Activated T-helper 1 cell treated with anti-CD3 and anti-CD28 coated beads, Interleukin-12 subunit alpha, Interleukin-12 subunit beta, Interleukin-2, Interleukin-4 antibody, amounts not matched to agents 30 ng/mL and 10 ng/mL and 1 ng/mL, durations not matched to agents 14 hours and 24 hours and 36 hours (primary cell): ENCODE measurements around the gene FMN1. TPM values are rescaled to one million over a fixed set of nuclear protein-coding genes. Genes with fewer than 3 reads are reported as not detected.

Source experiments
- DNase-seq: peaks from one replicate; pipeline ENCODE4 v3.0.0; 2021; ENCODE audit warnings: low spot score
- H3K27ac Mint-ChIP-seq: one replicate; pipeline ENCODE4 v1.8.0; 2021; ENCODE audit warnings: mild to moderate bottlenecking, mixed read lengths
- H3K27me3 Mint-ChIP-seq: one replicate; pipeline ENCODE4 v1.8.0; 2022; ENCODE audit warnings: mild to moderate bottlenecking, moderate library complexity, mixed read lengths; ENCODE audit not compliant: insufficient read depth
- H3K36me3 Mint-ChIP-seq: one replicate; pipeline ENCODE4 v1.8.0; 2021; ENCODE audit warnings: low read depth, mixed read lengths
- H3K4me1 Mint-ChIP-seq: one replicate; pipeline ENCODE4 v1.8.0; 2021; ENCODE audit warnings: low read depth, mixed read lengths
- H3K4me3 Mint-ChIP-seq: one replicate; pipeline ENCODE4 v1.8.0; 2021; ENCODE audit warnings: mild to moderate bottlenecking, moderate library complexity, mixed read lengths
- H3K9me3 Mint-ChIP-seq: one replicate; pipeline ENCODE4 v1.8.0; 2021; ENCODE audit warnings: mixed read lengths
- intact Hi-C: fragments of 100-400 bp; cut with micrococcal nuclease; formaldehyde crosslinking; loops from one replicate; pipeline ENCODE4 v1.15.1; 2024
- total RNA-seq: library from RNA; stranded (reverse); gene quantifications from 2 replicates; pipeline ENCODE4 v1.2.3, GENCODE V29; 2022

Gene FMN1
- total RNA-seq, 1 donor from 2014 or later, result 0.03 TPM

GRCh38 chr15:33107950-33108349 is 86.6 kb downstream of the FMN1 start:
- Mint-ChIP-seq H3K36me3 (no peaks in the 10 kb centered on the region), H3K4me1 (peaks cover 5% of the 10 kb centered on the region), H3K27ac (no peak overlapping the region), H3K4me3 (no peak overlapping the region), H3K9me3 (peaks cover 4% of the 10 kb centered on the region), H3K27me3 (peaks cover 9% of the 10 kb centered on the region)
- DNase-seq, result no peak
- intact Hi-C loops, result no loop called here

GRCh38 chr15:33104212-33104611 is 90.3 kb downstream of the FMN1 start:
- no peak overlapping the region for H3K4me3 Mint-ChIP-seq
- DNase-seq, result no peak
- no peak overlapping the region for H3K27ac Mint-ChIP-seq
- H3K4me1 Mint-ChIP-seq, result peaks cover 5% of the 10 kb centered on the region
- H3K9me3 Mint-ChIP-seq, result peaks cover 4% of the 10 kb centered on the region
- no peaks in the 10 kb centered on the region for H3K36me3 Mint-ChIP-seq
- intact Hi-C loops, result no loop called here
- peaks cover 15% of the 10 kb centered on the region for H3K27me3 Mint-ChIP-seq

- Mint-ChIP-seq H3K4me1 (peaks cover 5% of the 10 kb centered on the region), H3K36me3 (no peaks in the 10 kb centered on the region), H3K27me3 (peaks cover 6% of the 10 kb centered on the region), H3K4me3 (no peak overlapping the region), H3K27ac (no peak overlapping the region), H3K9me3 (no peaks in the 10 kb centered on the region)
- intact Hi-C loops, result no loop called here
- no peak for DNase-seq
Observed at GRCh38 chr15:33101036-33101435, 93.5 kb downstream of the FMN1 start.

DNA sequence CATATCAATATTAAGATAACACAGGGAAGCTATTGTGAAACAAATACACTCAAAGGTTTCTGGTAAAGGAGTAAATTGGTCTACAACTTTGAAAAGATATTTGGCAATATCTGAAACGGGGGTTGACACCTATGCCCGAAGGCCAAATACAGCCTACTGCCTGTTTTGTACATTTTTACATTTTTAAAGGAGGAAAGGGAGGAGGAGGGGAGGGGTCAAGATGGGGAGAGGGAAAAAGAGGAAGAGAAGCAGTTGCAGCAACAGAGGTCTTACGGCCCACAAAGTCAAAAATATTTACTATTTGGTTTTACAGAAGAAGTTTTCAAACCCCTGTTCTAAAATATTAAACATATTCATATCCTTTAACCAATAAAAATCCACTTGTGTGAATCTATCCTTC is 94.2 kb downstream of the FMN1 start:
- no peak overlapping the region for H3K27ac Mint-ChIP-seq
- DNase-seq, result no peak
- H3K4me1 Mint-ChIP-seq, result peaks cover 5% of the 10 kb centered on the region
- peaks cover 6% of the 10 kb centered on the region for H3K27me3 Mint-ChIP-seq
- no peaks in the 10 kb centered on the region for H3K36me3 Mint-ChIP-seq
- no peak overlapping the region for H3K4me3 Mint-ChIP-seq
- no peaks in the 10 kb centered on the region for H3K9me3 Mint-ChIP-seq
- intact Hi-C loops, result no loop called here

DNA sequence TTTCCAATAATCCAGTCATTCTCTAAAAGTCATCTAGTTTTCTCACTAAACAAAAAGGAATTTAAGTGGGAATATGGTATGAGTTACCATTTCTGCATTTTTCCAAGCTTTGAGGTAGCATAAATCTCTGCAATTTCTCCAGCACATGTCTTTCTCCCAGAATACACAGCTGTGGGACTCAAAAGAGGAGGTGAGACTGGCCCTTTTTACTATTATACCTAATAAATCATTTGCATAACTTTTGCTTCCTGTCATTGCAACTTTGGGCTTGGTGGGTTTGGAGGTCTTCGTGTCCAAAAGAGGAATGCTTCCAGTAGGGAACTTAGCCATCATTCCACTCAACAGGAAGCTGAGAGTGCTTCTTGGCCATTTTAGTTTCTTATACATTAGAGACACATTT is 94.8 kb downstream of the FMN1 start:
- intact Hi-C loops, result no loop called here

GRCh38 chr15:33099213-33099612 is 95.3 kb downstream of the FMN1 start:
- Mint-ChIP-seq H3K27me3 (peaks cover 6% of the 10 kb centered on the region), H3K9me3 (no peaks in the 10 kb centered on the region), H3K4me1 (no peaks in the 10 kb centered on the region), H3K4me3 (no peak overlapping the region), H3K36me3 (no peaks in the 10 kb centered on the region), H3K27ac (no peak overlapping the region)
- no peak for DNase-seq
- intact Hi-C loops, result no loop called here

More for the DNA sequence above, 94.8 kb downstream of the FMN1 start:
- Mint-ChIP-seq H3K27ac (no peak overlapping the region), H3K9me3 (no peaks in the 10 kb centered on the region), H3K4me1 (peaks cover 5% of the 10 kb centered on the region), H3K36me3 (no peaks in the 10 kb centered on the region), H3K4me3 (no peak overlapping the region), H3K27me3 (peaks cover 6% of the 10 kb centered on the region)
- no peak for DNase-seq

DNA sequence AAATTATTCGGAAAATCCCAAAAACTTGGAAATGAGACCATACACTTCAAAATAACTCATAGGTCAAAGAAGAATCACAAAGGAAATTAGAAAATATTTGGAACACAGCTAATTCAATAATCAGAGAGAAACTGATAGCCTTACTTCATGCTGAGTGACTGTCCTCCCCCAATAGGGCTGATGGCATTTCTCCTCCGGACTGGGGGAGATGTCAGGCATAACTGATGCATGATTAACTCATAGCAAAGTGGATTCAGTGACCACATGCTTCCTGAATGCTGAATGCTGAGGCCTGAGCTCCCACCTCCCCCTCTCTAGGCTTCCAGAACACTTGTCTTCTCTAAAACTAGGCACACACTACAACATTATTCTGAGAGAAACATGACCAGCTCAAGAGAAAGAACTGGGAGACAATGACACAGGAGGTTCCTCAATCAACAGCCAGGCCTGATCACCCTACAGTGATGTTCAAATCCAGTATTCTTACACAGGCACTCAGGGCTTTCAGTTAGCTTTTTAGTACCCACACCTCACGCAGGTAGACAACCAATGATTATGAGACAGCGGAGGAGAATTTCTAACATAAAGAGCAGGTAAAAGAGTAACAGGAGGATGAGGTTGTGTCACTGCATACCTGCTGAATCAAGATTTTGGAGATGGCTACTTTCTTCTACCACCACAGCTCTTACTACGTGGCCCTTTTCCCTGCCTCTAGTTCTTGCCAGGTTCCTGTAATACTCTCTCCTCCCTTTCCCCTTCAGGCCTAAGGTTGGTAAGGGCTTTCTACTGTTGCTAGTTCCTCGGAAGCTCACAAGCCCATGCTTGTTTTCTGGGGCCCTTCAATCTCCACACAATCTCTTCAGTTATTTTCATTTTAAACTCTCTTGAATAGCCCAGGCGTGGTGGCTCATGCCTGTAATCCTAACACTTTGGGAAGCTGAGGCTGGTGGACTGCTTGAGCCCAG is 96.1 kb downstream of the FMN1 start:
- H3K36me3 Mint-ChIP-seq, result no peaks in the 10 kb centered on the region
- intact Hi-C loops, result no loop called here
- no peak overlapping the region for H3K4me3 Mint-ChIP-seq
- no peaks in the 10 kb centered on the region for H3K9me3 Mint-ChIP-seq
- H3K27ac Mint-ChIP-seq, result no peak overlapping the region
- DNase-seq, result no peak
- no peaks in the 10 kb centered on the region for H3K4me1 Mint-ChIP-seq
- H3K27me3 Mint-ChIP-seq, result peaks cover 6% of the 10 kb centered on the region

GRCh38 chr15:33096134-33096533 is 98.4 kb downstream of the FMN1 start:
- no peak overlapping the region for H3K27ac Mint-ChIP-seq
- H3K36me3 Mint-ChIP-seq, result no peaks in the 10 kb centered on the region
- H3K27me3 Mint-ChIP-seq, result peaks cover 7% of the 10 kb centered on the region
- H3K9me3 Mint-ChIP-seq, result no peaks in the 10 kb centered on the region
- intact Hi-C loops, result no loop called here
- H3K4me3 Mint-ChIP-seq, result no peak overlapping the region
- no peaks in the 10 kb centered on the region for H3K4me1 Mint-ChIP-seq
- no peak for DNase-seq

GRCh38 chr15:33095641-33096040 is 98.9 kb downstream of the FMN1 start:
- no peak for DNase-seq
- Mint-ChIP-seq H3K9me3 (no peaks in the 10 kb centered on the region), H3K27ac (no peak overlapping the region), H3K4me1 (no peaks in the 10 kb centered on the region), H3K27me3 (peaks cover 6% of the 10 kb centered on the region), H3K4me3 (no peak overlapping the region), H3K36me3 (no peaks in the 10 kb centered on the region)
- intact Hi-C loops, result no loop called here

DNA sequence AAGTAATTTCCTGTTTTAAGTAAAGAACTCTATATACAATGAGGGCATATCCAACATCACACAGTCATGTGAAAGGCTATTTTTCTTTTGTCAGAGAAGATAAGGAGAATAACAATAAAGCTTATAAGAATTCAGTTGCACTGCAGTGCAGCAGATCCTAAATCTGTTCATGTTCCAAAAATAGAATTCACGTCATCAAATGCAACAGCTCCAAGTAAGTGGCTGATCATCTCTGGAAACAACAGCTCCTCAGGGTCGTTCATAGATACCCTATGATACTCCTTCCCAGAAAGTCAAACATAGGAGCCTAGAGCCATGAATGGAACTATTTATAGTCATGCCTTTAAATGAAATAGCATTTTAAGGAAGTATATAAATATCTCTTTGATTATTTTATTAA is 100.2 kb downstream of the FMN1 start:
- Mint-ChIP-seq H3K27me3 (peaks cover 3% of the 10 kb centered on the region), H3K9me3 (no peaks in the 10 kb centered on the region), H3K36me3 (no peaks in the 10 kb centered on the region), H3K27ac (no peak overlapping the region), H3K4me1 (no peaks in the 10 kb centered on the region), H3K4me3 (no peak overlapping the region)
- DNase-seq, result no peak
- intact Hi-C loops, result no loop called here

DNA sequence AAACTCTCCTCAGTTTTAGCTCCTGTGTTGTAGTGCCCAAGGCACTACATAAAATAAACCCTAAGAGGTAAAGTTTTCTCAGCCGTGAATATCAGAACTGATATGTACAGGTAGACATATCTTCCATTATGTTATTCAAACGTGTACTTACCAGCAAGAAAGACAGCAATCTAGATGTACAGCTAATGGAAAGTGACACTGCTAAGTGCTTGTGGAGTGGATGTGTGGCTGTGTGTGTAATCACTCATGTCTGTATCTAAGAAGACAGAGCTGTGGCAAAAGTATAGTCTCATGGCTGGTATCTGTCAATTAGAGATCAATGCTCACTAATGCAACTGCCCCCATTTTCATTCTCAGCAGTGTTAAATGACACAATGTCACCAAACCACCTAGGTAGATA is 101.3 kb downstream of the FMN1 start:
- no peaks in the 10 kb centered on the region for H3K36me3 Mint-ChIP-seq
- H3K4me1 Mint-ChIP-seq, result no peaks in the 10 kb centered on the region
- no peak for DNase-seq
- peaks cover 3% of the 10 kb centered on the region for H3K27me3 Mint-ChIP-seq
- intact Hi-C loops, result no loop called here
- no peaks in the 10 kb centered on the region for H3K9me3 Mint-ChIP-seq
- no peak overlapping the region for H3K27ac Mint-ChIP-seq
- no peak overlapping the region for H3K4me3 Mint-ChIP-seq

DNA sequence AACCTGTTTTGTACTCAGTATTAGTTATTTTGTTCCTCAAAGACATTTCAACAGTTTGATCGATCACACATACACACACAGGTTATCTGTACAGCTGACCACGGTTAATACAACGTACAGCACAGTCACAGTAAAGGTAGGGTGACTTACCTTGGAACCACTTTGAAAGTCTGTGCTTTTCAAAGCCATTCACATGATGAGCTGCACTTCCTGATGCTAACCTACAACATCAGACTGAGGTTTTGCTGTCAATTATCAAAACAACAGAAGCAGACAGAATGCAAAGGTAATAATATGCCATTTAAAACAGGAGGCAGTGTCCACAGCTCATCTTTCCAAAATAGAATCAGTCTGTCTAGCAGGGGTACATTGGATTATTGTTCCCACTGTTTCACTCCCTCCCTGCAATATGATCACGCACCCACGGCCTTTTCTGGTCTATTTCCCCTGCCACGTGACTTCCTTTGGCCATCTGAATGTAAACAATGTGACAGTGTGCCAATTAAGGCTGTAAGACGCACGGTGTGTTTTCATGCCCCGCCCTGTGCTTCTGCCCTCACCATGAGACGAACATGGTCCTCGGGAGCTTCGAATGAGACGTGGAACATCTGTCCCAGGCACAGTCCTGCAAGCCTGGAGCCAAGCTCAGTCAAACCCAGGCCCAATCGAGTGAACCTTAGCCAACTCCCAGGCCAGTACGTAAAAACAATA is 102.4 kb downstream of the FMN1 start:
- no peak overlapping the region for H3K4me3 Mint-ChIP-seq

More for the DNA sequence above, 102.4 kb downstream of the FMN1 start:
- Mint-ChIP-seq H3K4me1 (no peaks in the 10 kb centered on the region), H3K27ac (no peak overlapping the region), H3K9me3 (no peaks in the 10 kb centered on the region), H3K36me3 (no peaks in the 10 kb centered on the region), H3K27me3 (peaks cover 7% of the 10 kb centered on the region)
- no peak for DNase-seq
- intact Hi-C loops, result no loop called here
